ENCODE results near the gene DENND1C. TPM values are rescaled to one million over a fixed set of nuclear protein-coding genes. Genes with fewer than 3 reads are reported as not detected.

Gene DENND1C
- total RNA-seq, 1 donor from 2014 or later: not detected

- Mint-ChIP-seq H3K36me3 (ENCODE audit: low read depth) (peaks cover 2% of the 10 kb centered on the region), H3K9me3 (peaks cover 2% of the 10 kb centered on the region), H3K27me3 (ENCODE audit: low read depth) (peaks cover 24% of the 10 kb centered on the region), H3K4me3 (no peak overlapping the region), H3K4me1 (peaks cover 24% of the 10 kb centered on the region), H3K27ac (ENCODE audit: unreplicated experiment) (no peak overlapping the region)
- DNase-seq (ENCODE audit: low read depth, low spot score): no peak
- TF ChIP-seq CTCF (conservative IDR thresholded peaks at IDR 0.05): no peak
These were observed 54.5 kb downstream of the DENND1C start for GRCh38 chr19:6427131-6427530.

GRCh38 chr19:6425732-6426620 lies 55.6 kb downstream of the DENND1C start:
- TF ChIP-seq CTCF (conservative IDR thresholded peaks at IDR 0.05): peak; percentile 20
- peaks cover 3% of the 10 kb centered on the region for H3K36me3 Mint-ChIP-seq (ENCODE audit: low read depth)
- H3K27ac Mint-ChIP-seq (ENCODE audit: unreplicated experiment): peak overlapping the region; percentile 14
- peaks cover 2% of the 10 kb centered on the region for H3K9me3 Mint-ChIP-seq
- H3K4me3 Mint-ChIP-seq: peak overlapping the region; percentile 52
- peaks cover 29% of the 10 kb centered on the region for H3K4me1 Mint-ChIP-seq
- peaks cover 20% of the 10 kb centered on the region for H3K27me3 Mint-ChIP-seq (ENCODE audit: low read depth)
- no peak for DNase-seq (ENCODE audit: low read depth, low spot score)

- peaks cover 2% of the 10 kb centered on the region for H3K9me3 Mint-ChIP-seq
- peaks cover 7% of the 10 kb centered on the region for H3K36me3 Mint-ChIP-seq (ENCODE audit: low read depth)
- H3K27ac Mint-ChIP-seq (ENCODE audit: unreplicated experiment): no peak overlapping the region
- H3K27me3 Mint-ChIP-seq (ENCODE audit: low read depth): peaks cover 14% of the 10 kb centered on the region
- peak; percentile 96 for DNase-seq (ENCODE audit: low read depth, low spot score)
- peaks cover 34% of the 10 kb centered on the region for H3K4me1 Mint-ChIP-seq
- no peak for TF ChIP-seq CTCF (conservative IDR thresholded peaks at IDR 0.05)
- peak overlapping the region; percentile 94 for H3K4me3 Mint-ChIP-seq
These were observed 56.5 kb downstream of the DENND1C start for GRCh38 chr19:6424939-6425731.

GRCh38 chr19:6424195-6424938 lies 57.2 kb downstream of the DENND1C start, which contains the start of gene KHSRP:
KHSRP (minus strand) TSS chr19:6424811; CDS start chr19:6424701, 110 bp downstream.
- H3K36me3 Mint-ChIP-seq (ENCODE audit: low read depth): peaks cover 7% of the 10 kb centered on the region
- peak within 1 kb of the TSS; percentile 88 for H3K27ac Mint-ChIP-seq (ENCODE audit: unreplicated experiment)

More at GRCh38 chr19:6424195-6424938, 57.2 kb downstream of the DENND1C start, which contains the start of gene KHSRP:
- DNase-seq (ENCODE audit: low read depth, low spot score): no peak
- Mint-ChIP-seq H3K27me3 (ENCODE audit: low read depth) (peaks cover 7% of the 10 kb centered on the region), H3K9me3 (peaks cover 2% of the 10 kb centered on the region), H3K4me1 (peaks cover 34% of the 10 kb centered on the region), H3K4me3 (peak within 1 kb of the TSS; percentile 97)
- no peak for TF ChIP-seq CTCF (conservative IDR thresholded peaks at IDR 0.05)
